SKM-1 treated with dmso at 0.1 percent for 144 hours (cell line): ENCODE results near the gene SMAD7.
A peak's percentile ranks its signal among the peaks of the same experiment; 100 is the strongest.

ENCODE experiments used
- DNase-seq: peaks from one replicate; lab custom pipeline; 2025; ENCODE audit not compliant: unreplicated experiment; lab: John Stamatoyannopoulos, UW

Gene SMAD7

GRCh38 chr18:48962252-48962993 is 11.7 kb upstream of the SMAD7 start:
- no peak for DNase-seq

- no peak for DNase-seq
These were observed 10.8 kb upstream of the SMAD7 start for GRCh38 chr18:48961547-48961946.

GRCh38 chr18:48959921-48960920 is 9.5 kb upstream of the SMAD7 start:
- DNase-seq = no peak

GRCh38 chr18:48959551-48959920 is 8.8 kb upstream of the SMAD7 start:
- no peak for DNase-seq

- DNase-seq = no peak
These were observed 8.2 kb upstream of the SMAD7 start for GRCh38 chr18:48958951-48959350.

GRCh38 chr18:48957616-48958015 is 6.9 kb upstream of the SMAD7 start:
- DNase-seq = no peak

- DNase-seq = no peak
These were observed 6.4 kb upstream of the SMAD7 start for GRCh38 chr18:48957136-48957535.

- DNase-seq = no peak
These were observed 5.6 kb upstream of the SMAD7 start for GRCh38 chr18:48956356-48956755.

GRCh38 chr18:48955830-48956261 is 5.1 kb upstream of the SMAD7 start:
- no peak for DNase-seq

- DNase-seq = no peak
These were observed 4.4 kb upstream of the SMAD7 start for GRCh38 chr18:48954886-48955819.

- DNase-seq = no peak
These were observed 2.4 kb upstream of the SMAD7 start for GRCh38 chr18:48953104-48953706.

- DNase-seq = peak; percentile 48
These were observed 1.7 kb upstream of the SMAD7 start for GRCh38 chr18:48952287-48953103.

GRCh38 chr18:48951448-48952286 is 902 bp upstream of the SMAD7 start:
- peak; percentile 89 for DNase-seq

GRCh38 chr18:48949606-48950535 is 894 bp downstream of the SMAD7 start:
- DNase-seq = no peak

- DNase-seq = peak; percentile 53
These were observed 1.6 kb downstream of the SMAD7 start for GRCh38 chr18:48949050-48949605.

- DNase-seq = no peak
These were observed 2.4 kb downstream of the SMAD7 start for GRCh38 chr18:48948112-48949049.
